B cell (primary cell): ENCODE measurements around the gene ATP8A2. TPM values are rescaled to one million over a fixed set of nuclear protein-coding genes. Genes with fewer than 3 reads are reported as not detected.

Experiments
- ATAC-seq: fragments of 200-7000 bp; cut with Tn5 transposase; one replicate; pipeline ENCODE4 v1.10.0; 2021; ENCODE audit warnings: low read depth, mild to moderate bottlenecking, moderate number of reproducible peaks, moderate library complexity
- CTCF ChIA-PET: fragments of 350-600 bp; sonication (Branson Sonifier 250); formaldehyde crosslinking; loops from one replicate; lab custom pipeline; 2021; ENCODE audit warnings: antibody characterized with exemption, inconsistent platforms; lab: Charles Lee
- POLR2A ChIA-PET: fragments of 350-600 bp; sonication (Branson Sonifier 250); formaldehyde crosslinking; loops from one replicate; lab custom pipeline; 2021; ENCODE audit warnings: antibody characterized with exemption; lab: Charles Lee
- DNase-seq: peaks from one replicate; pipeline ENCODE4 v3.0.0; 2013
- H2AFZ ChIP-seq: 2 replicates; pipeline ENCODE4 v1.6.1; 2012; ENCODE audit warnings: mild to moderate bottlenecking, low read depth, low read length; ENCODE audit not compliant: insufficient read depth, poor library complexity, severe bottlenecking
- H3K27ac ChIP-seq, 2 donors: 1 replicate in 1 of 2; 2 replicates in 1 of 2; pipeline ENCODE4 v1.5.1; 2012 to 2013; ENCODE audit warnings: low read length in 2 of 2, mild to moderate bottlenecking in 2 of 2, moderate library complexity in 1 of 2
- H3K27me3 ChIP-seq, 4 experiments: fragments of 200-600 bp in 1 of 4; sonication (generic) in 1 of 4; replicated peaks in 1 of 4; 1 replicate in 2 of 4; 2 replicates in 2 of 4; pipeline versions ENCODE4 v1.6.1 to v1.7.0; 2013 to 2016; ENCODE audit warnings: low read length in 3 of 4, mild to moderate bottlenecking in 2 of 4, mixed read lengths in 1 of 4, moderate library complexity in 1 of 4; ENCODE audit not compliant: insufficient read depth in 4 of 4, control insufficient read depth in 3 of 4; ENCODE audit errors: control extremely low read depth in 1 of 4
- H3K36me3 ChIP-seq, 2 experiments: replicated peaks in 1 of 2; 1 replicate in 1 of 2; 2 replicates in 1 of 2; pipeline versions ENCODE4 v1.6.1 to v1.7.1; 2013; ENCODE audit warnings: low read length in 1 of 2; ENCODE audit not compliant: insufficient read depth in 2 of 2, control insufficient read depth in 1 of 2; ENCODE audit errors: control extremely low read depth in 1 of 2, extremely low read depth in 1 of 2
- H3K4me1 ChIP-seq, 2 donors: fragments of 200-600 bp in 1 of 2; sonication (generic) in 1 of 2; 1 replicate in 1 of 2; 2 replicates in 1 of 2; pipeline versions ENCODE4 v1.5.1 to v1.6.1; 2013 to 2017; ENCODE audit warnings: low read length in 2 of 2; ENCODE audit not compliant: control insufficient read depth in 2 of 2, insufficient read depth in 2 of 2
- H3K4me2 ChIP-seq: replicated peaks from 2 replicates; pipeline ENCODE3; 2012; ENCODE audit warnings: mild to moderate bottlenecking, low read depth, low read length; ENCODE audit not compliant: poor library complexity, severe bottlenecking
- H3K4me3 ChIP-seq, 5 experiments: fragments of 200-600 bp in 1 of 5; sonication (generic) in 1 of 5; 1 replicate in 3 of 5; 2 replicates in 2 of 5; pipeline versions ENCODE4 v1.5.1 to v1.7.0; 2011 to 2016; ENCODE audit warnings: low read length in 4 of 5, mild to moderate bottlenecking in 4 of 5, low read depth in 2 of 5, control low read depth in 1 of 5, moderate library complexity in 1 of 5; ENCODE audit not compliant: insufficient read depth in 1 of 5; ENCODE audit errors: control extremely low read depth in 1 of 5, extremely low read depth in 1 of 5
- H3K79me2 ChIP-seq: fragments of 200-600 bp; sonication (generic); one replicate; pipeline ENCODE4 v1.6.0; 2016; ENCODE audit warnings: low read length; ENCODE audit not compliant: control insufficient read depth, insufficient read depth
- H3K9ac ChIP-seq: fragments of 200-600 bp; sonication (generic); 2 replicates; pipeline ENCODE4 v1.6.1; 2017; ENCODE audit warnings: mild to moderate bottlenecking, low read length, moderate library complexity
- H3K9me3 ChIP-seq, 3 donors: one replicate each; pipeline versions ENCODE4 v1.6.1 to v1.7.1; 2013; ENCODE audit warnings: low read length in 2 of 3; ENCODE audit not compliant: control insufficient read depth in 2 of 3, insufficient read depth in 1 of 3; ENCODE audit errors: control extremely low read depth in 1 of 3
- H4K20me1 ChIP-seq: 2 replicates; pipeline ENCODE4 v1.6.0; 2012; ENCODE audit warnings: mild to moderate bottlenecking, low read length; ENCODE audit not compliant: insufficient read depth, control insufficient read depth, poor library complexity, severe bottlenecking
- H3K27ac Mint-ChIP-seq: one replicate; pipeline ENCODE4 v1.8.0; 2021; ENCODE audit warnings: mixed read lengths
- H3K27me3 Mint-ChIP-seq: one replicate; pipeline ENCODE4 v1.8.0; 2021; ENCODE audit warnings: mixed read lengths
- H3K4me1 Mint-ChIP-seq: one replicate; pipeline ENCODE4 v1.8.0; 2021; ENCODE audit warnings: mixed read lengths
- H3K4me3 Mint-ChIP-seq: one replicate; pipeline ENCODE4 v1.8.0; 2021; ENCODE audit warnings: mixed read lengths
- H3K9me3 Mint-ChIP-seq: one replicate; pipeline ENCODE4 v1.8.0; 2022; ENCODE audit warnings: mixed read lengths; ENCODE audit not compliant: insufficient read depth
- EZH2 ChIP-seq: IDR thresholded peaks from 2 replicates; pipeline ENCODE4 v1.6.1; 2012; ENCODE audit warnings: borderline replicate concordance, low read depth, mild to moderate bottlenecking, moderate library complexity, low read length; ENCODE audit not compliant: insufficient read depth, poor library complexity, severe bottlenecking
- WGBS: methylation state at CpG from one replicate; pipeline ENCODE4 v1.1.5; 2013; ENCODE audit warnings: missing lambda C conversion rate; ENCODE audit not compliant: insufficient coverage; 5-methylcytosine and 5-hydroxymethylcytosine counted together
- intact Hi-C: fragments of 100-400 bp; cut with micrococcal nuclease; formaldehyde crosslinking; loops from one replicate; pipeline ENCODE4 v1.10.0; 2022
- polyA plus RNA-seq: library from polyadenylated mRNA; depleted of rRNA; stranded (reverse); fragments of >200 nt; gene quantifications from 2 replicates; pipeline ENCODE4 v1.2.3, GENCODE V29; 2012
- total RNA-seq, 2 donors: library from RNA; stranded (reverse); fragments of 120-200 nt in 1 of 2; gene quantifications; 1 replicate in 1 of 2; 2 replicates in 1 of 2; pipeline versions ENCODE4 v1.2.3 to v1.2.4, GENCODE V29; 2013 to 2022
- TF ChIP-seq, protein P1 (sequence below): fragments of 200-600 bp; IDR thresholded peaks from one replicate; pipeline ENCODE4 v1.8.0; 2022; ENCODE audit warnings: antibody characterized with exemption, mild to moderate bottlenecking

The ATP8A2 gene
- total and polyA plus RNA-seq, 2 donors (not counting 1 experiment from before 2014, with no cell fraction given): not detected

DNA sequence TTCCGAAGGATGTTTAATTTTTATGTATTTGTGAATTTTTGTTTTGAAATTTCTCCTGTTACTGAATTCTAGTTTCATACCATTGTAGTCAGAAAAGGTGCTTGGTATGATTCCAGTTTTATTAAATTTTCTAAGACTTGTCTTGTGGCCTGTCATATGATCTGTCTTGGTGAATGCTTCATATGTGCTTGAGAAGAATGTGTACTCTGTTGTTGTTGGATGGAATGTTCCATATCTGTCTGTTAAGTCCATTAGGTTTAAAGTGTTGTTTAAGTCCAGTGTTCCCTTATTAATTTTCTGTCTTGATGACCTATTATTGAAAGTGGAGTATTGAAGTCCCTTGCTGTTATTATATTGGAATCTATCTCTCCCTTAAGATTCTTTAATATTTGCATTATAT, 273.9 kb downstream of the ATP8A2 start:
- ATAC-seq: no peak
- H3K79me2 ChIP-seq: no peaks in the 10 kb centered on the region
- no peaks in the 10 kb centered on the region for H3K27me3 ChIP-seq
- no peak overlapping the region for H3K4me3 ChIP-seq
- no peaks in the 10 kb centered on the region for H3K4me1 ChIP-seq
- POLR2A ChIA-PET: no interaction called here
- TF ChIP-seq EZH2: no peak
- no peaks in the 10 kb centered on the region for H4K20me1 ChIP-seq
- H3K9me3 Mint-ChIP-seq: peaks cover 11% of the 10 kb centered on the region
- no peaks in the 10 kb centered on the region for H3K27me3 Mint-ChIP-seq
- no peak overlapping the region for H3K4me3 Mint-ChIP-seq
- WGBS: no CpG with 5 or more reads among the region's 1 CpG
- no peak overlapping the region for H2AFZ ChIP-seq
- no peaks in the 10 kb centered on the region for H3K4me1 Mint-ChIP-seq
- H3K36me3 ChIP-seq: no peaks in the 10 kb centered on the region
- no peak for DNase-seq
- intact Hi-C loops: no loop called here
- H3K9ac ChIP-seq: no peak overlapping the region
- H3K4me2 ChIP-seq: no peak overlapping the region
- H3K27ac Mint-ChIP-seq: no peak overlapping the region
- H3K27ac ChIP-seq: no peak overlapping the region
- CTCF ChIA-PET: no interaction called here
- H3K9me3 ChIP-seq: no peaks in the 10 kb centered on the region

DNA sequence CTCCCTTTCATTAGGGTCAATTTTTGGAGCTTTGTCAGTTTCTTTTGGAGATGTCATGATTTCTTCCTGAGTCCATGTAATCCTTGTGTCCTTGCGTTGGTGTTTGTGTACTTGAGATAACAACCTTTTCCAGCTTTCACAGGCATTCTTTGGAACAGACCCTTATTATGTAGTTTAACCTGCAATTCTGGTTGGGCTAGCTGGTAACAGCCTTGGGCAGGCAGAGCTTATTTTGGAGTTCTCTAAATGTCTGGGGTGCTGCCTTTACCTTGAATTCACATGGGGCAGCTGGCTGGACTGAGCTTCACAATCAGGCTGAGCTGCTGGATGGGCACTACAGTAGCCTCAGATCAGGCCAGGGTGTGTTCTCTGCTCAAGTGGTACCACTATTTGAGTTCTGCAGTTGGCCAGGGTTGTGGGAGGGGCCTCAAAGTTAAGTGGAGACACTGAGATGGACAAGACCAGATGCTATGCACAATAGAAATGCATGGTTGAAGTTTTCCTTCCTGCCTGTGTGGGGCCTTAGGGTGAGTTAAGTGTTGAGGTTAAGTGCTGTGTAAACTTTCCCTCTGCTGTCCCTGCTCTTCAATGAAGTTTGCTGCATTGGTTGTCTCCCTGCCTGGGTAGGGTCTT, 277.3 kb downstream of the ATP8A2 start:
- Histone ChIP-seq H3K4me3 (no peak overlapping the region), H3K27ac (no peak overlapping the region), H3K27me3 (no peaks in the 10 kb centered on the region), H3K9me3 (no peaks in the 10 kb centered on the region), H3K9ac (no peak overlapping the region), H2AFZ (no peak overlapping the region), H3K79me2 (no peaks in the 10 kb centered on the region), H3K36me3 (no peaks in the 10 kb centered on the region), H3K4me2 (no peak overlapping the region), H4K20me1 (no peaks in the 10 kb centered on the region), H3K4me1 (no peaks in the 10 kb centered on the region)
- TF ChIP-seq, protein P1, sequence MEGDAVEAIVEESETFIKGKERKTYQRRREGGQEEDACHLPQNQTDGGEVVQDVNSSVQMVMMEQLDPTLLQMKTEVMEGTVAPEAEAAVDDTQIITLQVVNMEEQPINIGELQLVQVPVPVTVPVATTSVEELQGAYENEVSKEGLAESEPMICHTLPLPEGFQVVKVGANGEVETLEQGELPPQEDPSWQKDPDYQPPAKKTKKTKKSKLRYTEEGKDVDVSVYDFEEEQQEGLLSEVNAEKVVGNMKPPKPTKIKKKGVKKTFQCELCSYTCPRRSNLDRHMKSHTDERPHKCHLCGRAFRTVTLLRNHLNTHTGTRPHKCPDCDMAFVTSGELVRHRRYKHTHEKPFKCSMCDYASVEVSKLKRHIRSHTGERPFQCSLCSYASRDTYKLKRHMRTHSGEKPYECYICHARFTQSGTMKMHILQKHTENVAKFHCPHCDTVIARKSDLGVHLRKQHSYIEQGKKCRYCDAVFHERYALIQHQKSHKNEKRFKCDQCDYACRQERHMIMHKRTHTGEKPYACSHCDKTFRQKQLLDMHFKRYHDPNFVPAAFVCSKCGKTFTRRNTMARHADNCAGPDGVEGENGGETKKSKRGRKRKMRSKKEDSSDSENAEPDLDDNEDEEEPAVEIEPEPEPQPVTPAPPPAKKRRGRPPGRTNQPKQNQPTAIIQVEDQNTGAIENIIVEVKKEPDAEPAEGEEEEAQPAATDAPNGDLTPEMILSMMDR: no peak
- TF ChIP-seq EZH2: no peak
- no peak overlapping the region for H3K27ac Mint-ChIP-seq
- CTCF ChIA-PET: no interaction called here
- DNase-seq (no peak), ATAC-seq (no peak)
- intact Hi-C loops: no loop called here
- peaks cover 8% of the 10 kb centered on the region for H3K27me3 Mint-ChIP-seq
- H3K4me1 Mint-ChIP-seq: no peaks in the 10 kb centered on the region
- POLR2A ChIA-PET: no interaction called here
- no peak overlapping the region for H3K4me3 Mint-ChIP-seq
- 83% methylated on average over 1 of the region's 1 CpG for WGBS
- H3K9me3 Mint-ChIP-seq: peaks cover 7% of the 10 kb centered on the region
